Prostate gland (tissue), 2 donors: ENCODE measurements around the gene EEF1AKMT3.

Experiments used
- POLR2A ChIP-seq: fragments of 450-650 bp; IDR thresholded peaks from one replicate; pipeline ENCODE4 v1.6.1; 2016; ENCODE audit warnings: antibody characterized with exemption, mild to moderate bottlenecking
- POLR2AphosphoS5 ChIP-seq: sonication (generic); formaldehyde crosslinking; IDR thresholded peaks from one replicate; pipeline ENCODE4 v1.6.1; 2017; ENCODE audit warnings: antibody characterized with exemption
- TF ChIP-seq, protein P1 (sequence below), 4 experiments: fragments of 200-600 bp in 2 of 4; fragments of 450-650 bp in 2 of 4; sonication (generic) in 2 of 4; IDR thresholded peaks; 1 replicate in 3 of 4; 2 replicates in 1 of 4; pipeline ENCODE4 v1.5.1; 2016 to 2019; ENCODE audit warnings: antibody characterized with exemption in 4 of 4, mild to moderate bottlenecking in 2 of 4, moderate library complexity in 2 of 4

DNA sequence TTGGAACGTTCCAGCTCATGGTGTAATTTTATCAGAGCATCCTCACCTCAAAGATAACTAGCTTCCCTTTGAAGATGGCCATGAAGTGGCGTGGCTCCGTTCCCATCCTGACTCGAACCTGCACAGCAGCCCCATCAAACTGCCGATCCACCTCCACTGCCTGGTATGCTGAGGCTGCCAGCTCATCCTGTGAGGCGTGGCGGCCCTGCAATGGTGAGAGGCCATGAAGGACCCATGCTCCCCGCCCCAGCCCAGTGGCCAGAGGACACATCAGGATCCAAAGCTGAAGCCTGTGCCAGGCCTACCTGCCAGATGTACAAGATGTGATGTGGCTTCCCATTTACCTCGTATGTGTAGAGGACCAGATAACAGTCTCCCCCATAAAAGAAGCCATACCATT lies 34.9 kb downstream of the EEF1AKMT3 start:
- TF ChIP-seq, protein P1, sequence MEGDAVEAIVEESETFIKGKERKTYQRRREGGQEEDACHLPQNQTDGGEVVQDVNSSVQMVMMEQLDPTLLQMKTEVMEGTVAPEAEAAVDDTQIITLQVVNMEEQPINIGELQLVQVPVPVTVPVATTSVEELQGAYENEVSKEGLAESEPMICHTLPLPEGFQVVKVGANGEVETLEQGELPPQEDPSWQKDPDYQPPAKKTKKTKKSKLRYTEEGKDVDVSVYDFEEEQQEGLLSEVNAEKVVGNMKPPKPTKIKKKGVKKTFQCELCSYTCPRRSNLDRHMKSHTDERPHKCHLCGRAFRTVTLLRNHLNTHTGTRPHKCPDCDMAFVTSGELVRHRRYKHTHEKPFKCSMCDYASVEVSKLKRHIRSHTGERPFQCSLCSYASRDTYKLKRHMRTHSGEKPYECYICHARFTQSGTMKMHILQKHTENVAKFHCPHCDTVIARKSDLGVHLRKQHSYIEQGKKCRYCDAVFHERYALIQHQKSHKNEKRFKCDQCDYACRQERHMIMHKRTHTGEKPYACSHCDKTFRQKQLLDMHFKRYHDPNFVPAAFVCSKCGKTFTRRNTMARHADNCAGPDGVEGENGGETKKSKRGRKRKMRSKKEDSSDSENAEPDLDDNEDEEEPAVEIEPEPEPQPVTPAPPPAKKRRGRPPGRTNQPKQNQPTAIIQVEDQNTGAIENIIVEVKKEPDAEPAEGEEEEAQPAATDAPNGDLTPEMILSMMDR (IDR thresholded peaks at IDR 0.05), result no peak
- TF ChIP-seq POLR2AphosphoS5, result no peak
- no peak for TF ChIP-seq POLR2A
